HG02763 (cell line): ENCODE measurements around the gene ZNF462.

Source experiments
- ATAC-seq: cut with Tn5 transposase; IDR thresholded peaks from one replicate; pipeline ENCODE4 v1.9.1; 2021; ENCODE audit warnings: mild to moderate bottlenecking, moderate library complexity; ENCODE audit not compliant: unreplicated experiment

ZNF462 gene

GRCh38 chr9:106992186-106992585 lies 129.2 kb downstream of the ZNF462 start:
- ATAC-seq = no peak

GRCh38 chr9:106993603-106994002 lies 130.6 kb downstream of the ZNF462 start:
- ATAC-seq = no peak

- ATAC-seq = no peak
Measured at GRCh38 chr9:106994463-106994862, 131.5 kb downstream of the ZNF462 start.

GRCh38 chr9:107000218-107000617 lies 137.3 kb downstream of the ZNF462 start:
- no peak for ATAC-seq

GRCh38 chr9:107005201-107005600 lies 142.2 kb downstream of the ZNF462 start:
- no peak for ATAC-seq

GRCh38 chr9:107007402-107007801 lies 144.4 kb downstream of the ZNF462 start:
- no peak for ATAC-seq

- ATAC-seq = no peak
Measured at GRCh38 chr9:107008011-107008410, 145.0 kb downstream of the ZNF462 start.

GRCh38 chr9:107008447-107008846 lies 145.5 kb downstream of the ZNF462 start:
- no peak for ATAC-seq

GRCh38 chr9:107016383-107016782 lies 153.4 kb downstream of the ZNF462 start:
- no peak for ATAC-seq

GRCh38 chr9:107018861-107019545 lies 156.0 kb downstream of the ZNF462 start:
- no peak for ATAC-seq

- no peak for ATAC-seq
Measured at GRCh38 chr9:107020040-107020530, 157.1 kb downstream of the ZNF462 start.

GRCh38 chr9:107024193-107024592 lies 161.2 kb downstream of the ZNF462 start:
- ATAC-seq = peak; percentile 67

- no peak for ATAC-seq
Measured at GRCh38 chr9:107025260-107026035, 162.5 kb downstream of the ZNF462 start.

GRCh38 chr9:107029146-107029545 lies 166.2 kb downstream of the ZNF462 start:
- no peak for ATAC-seq

- no peak for ATAC-seq
Measured at GRCh38 chr9:107033966-107034365, 171.0 kb downstream of the ZNF462 start.

- no peak for ATAC-seq
Measured at GRCh38 chr9:107034831-107035230, 171.9 kb downstream of the ZNF462 start.

- ATAC-seq = no peak
Measured at GRCh38 chr9:107036367-107036766, 173.4 kb downstream of the ZNF462 start.

- no peak for ATAC-seq
Measured at GRCh38 chr9:107039542-107039941, 176.6 kb downstream of the ZNF462 start.

GRCh38 chr9:107042606-107043005 lies 179.6 kb downstream of the ZNF462 start:
- ATAC-seq = no peak

GRCh38 chr9:107043886-107044285 lies 180.9 kb downstream of the ZNF462 start:
- no peak for ATAC-seq

GRCh38 chr9:107044872-107045271 lies 181.9 kb downstream of the ZNF462 start:
- ATAC-seq = no peak

- peak; percentile 88 for ATAC-seq
Measured at GRCh38 chr9:107046692-107047091, 183.7 kb downstream of the ZNF462 start.
